ENCODE results near the gene WDR46. TPM values are rescaled to one million over a fixed set of nuclear protein-coding genes. Genes with fewer than 3 reads are reported as not detected.

Gene WDR46
- total and polyA plus RNA-seq, 10 of the 15 experiments (the other 5 are each of a cell fraction or from before 2014, with no cell fraction given) = 10.1 to 147 (median 86.0) TPM

DNA sequence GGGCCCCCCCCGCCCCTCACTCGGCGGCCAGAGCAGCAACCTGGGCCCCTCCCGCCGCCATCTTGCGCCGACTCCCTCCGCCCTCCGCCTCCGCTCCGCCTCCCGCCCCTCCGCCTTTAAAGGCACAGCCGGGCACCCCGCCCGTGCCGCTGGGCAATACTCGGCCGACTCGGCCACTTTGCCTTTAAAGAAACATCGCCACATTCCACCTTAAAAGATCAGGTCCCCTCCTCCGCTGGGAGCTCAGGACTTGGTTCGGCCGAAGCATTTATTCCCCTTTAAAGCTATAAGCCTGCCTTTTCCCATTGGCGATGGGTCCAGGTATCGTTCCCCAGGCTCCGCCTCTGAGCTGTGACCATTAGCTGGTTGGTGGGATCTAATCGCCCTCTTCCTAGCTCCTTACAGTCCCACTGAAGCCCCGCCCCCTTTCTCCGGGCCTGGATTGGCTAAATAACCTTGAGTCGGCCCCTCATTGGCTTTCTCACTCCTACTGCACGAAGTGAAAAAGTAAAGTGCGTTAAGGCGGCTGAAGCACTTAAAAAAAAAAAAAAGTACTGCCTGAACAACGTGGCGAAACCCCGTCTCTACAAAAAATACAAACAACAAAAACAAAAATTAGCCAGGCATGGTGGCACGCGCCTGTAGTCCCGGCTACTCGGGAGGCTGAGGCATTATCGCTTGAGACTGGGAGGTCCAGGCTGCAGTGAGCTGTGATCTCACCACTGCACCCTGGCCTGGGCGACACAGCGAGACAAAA lies 28.8 kb upstream of the WDR46 start, which contains the start of gene ZBTB22 (continued):
- TF ChIP-seq, protein P1, sequence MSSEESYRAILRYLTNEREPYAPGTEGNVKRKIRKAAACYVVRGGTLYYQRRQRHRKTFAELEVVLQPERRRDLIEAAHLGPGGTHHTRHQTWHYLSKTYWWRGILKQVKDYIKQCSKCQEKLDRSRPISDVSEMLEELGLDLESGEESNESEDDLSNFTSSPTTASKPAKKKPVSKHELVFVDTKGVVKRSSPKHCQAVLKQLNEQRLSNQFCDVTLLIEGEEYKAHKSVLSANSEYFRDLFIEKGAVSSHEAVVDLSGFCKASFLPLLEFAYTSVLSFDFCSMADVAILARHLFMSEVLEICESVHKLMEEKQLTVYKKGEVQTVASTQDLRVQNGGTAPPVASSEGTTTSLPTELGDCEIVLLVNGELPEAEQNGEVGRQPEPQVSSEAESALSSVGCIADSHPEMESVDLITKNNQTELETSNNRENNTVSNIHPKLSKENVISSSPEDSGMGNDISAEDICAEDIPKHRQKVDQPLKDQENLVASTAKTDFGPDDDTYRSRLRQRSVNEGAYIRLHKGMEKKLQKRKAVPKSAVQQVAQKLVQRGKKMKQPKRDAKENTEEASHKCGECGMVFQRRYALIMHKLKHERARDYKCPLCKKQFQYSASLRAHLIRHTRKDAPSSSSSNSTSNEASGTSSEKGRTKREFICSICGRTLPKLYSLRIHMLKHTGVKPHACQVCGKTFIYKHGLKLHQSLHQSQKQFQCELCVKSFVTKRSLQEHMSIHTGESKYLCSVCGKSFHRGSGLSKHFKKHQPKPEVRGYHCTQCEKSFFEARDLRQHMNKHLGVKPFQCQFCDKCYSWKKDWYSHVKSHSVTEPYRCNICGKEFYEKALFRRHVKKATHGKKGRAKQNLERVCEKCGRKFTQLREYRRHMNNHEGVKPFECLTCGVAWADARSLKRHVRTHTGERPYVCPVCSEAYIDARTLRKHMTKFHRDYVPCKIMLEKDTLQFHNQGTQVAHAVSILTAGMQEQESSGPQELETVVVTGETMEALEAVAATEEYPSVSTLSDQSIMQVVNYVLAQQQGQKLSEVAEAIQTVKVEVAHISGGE (CRISPR knock-in tag; IDR thresholded peaks at IDR 0.05) = no peak
- TF ChIP-seq ATF7 (IDR thresholded peaks at IDR 0.05; ENCODE audit: low read depth) (peak; percentile 55), EGR1 (IDR thresholded peaks at IDR 0.05; ENCODE audit: borderline replicate concordance in 1 of 2, low read depth in 2 of 2, low read length in 2 of 2) (peak in 1 of 2 experiments; percentile 86; a peak in 2 of 3 replicates), YY1 (IDR thresholded peaks at IDR 0.05; ENCODE audit: low read depth, low read length) (peak; percentile 94), SP1 (IDR thresholded peaks at IDR 0.05; ENCODE audit: low read depth, low read length) (peak; percentile 60)
- TF ChIP-seq, protein P2, sequence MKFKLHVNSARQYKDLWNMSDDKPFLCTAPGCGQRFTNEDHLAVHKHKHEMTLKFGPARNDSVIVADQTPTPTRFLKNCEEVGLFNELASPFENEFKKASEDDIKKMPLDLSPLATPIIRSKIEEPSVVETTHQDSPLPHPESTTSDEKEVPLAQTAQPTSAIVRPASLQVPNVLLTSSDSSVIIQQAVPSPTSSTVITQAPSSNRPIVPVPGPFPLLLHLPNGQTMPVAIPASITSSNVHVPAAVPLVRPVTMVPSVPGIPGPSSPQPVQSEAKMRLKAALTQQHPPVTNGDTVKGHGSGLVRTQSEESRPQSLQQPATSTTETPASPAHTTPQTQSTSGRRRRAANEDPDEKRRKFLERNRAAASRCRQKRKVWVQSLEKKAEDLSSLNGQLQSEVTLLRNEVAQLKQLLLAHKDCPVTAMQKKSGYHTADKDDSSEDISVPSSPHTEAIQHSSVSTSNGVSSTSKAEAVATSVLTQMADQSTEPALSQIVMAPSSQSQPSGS (IDR thresholded peaks at IDR 0.05; ENCODE audit: low read length) = peak; percentile 40; the same call in 1 of the 2 replicates
- TF ChIP-seq, protein P3, sequence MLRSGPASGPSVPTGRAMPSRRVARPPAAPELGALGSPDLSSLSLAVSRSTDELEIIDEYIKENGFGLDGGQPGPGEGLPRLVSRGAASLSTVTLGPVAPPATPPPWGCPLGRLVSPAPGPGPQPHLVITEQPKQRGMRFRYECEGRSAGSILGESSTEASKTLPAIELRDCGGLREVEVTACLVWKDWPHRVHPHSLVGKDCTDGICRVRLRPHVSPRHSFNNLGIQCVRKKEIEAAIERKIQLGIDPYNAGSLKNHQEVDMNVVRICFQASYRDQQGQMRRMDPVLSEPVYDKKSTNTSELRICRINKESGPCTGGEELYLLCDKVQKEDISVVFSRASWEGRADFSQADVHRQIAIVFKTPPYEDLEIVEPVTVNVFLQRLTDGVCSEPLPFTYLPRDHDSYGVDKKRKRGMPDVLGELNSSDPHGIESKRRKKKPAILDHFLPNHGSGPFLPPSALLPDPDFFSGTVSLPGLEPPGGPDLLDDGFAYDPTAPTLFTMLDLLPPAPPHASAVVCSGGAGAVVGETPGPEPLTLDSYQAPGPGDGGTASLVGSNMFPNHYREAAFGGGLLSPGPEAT (IDR thresholded peaks at IDR 0.05; ENCODE audit: low read depth) = peak; percentile 99

Data from GM12878 (cell line).